Sigmoid colon (tissue), 4 donors: Measurements from ENCODE around the gene PRR7.

Experiments used
- POLR2A ChIP-seq, 2 donors: fragments of 450-650 bp; IDR thresholded peaks; one replicate each; pipeline ENCODE4 v1.6.1; 2016; ENCODE audit warnings: antibody characterized with exemption in 2 of 2, mild to moderate bottlenecking in 2 of 2, moderate library complexity in 2 of 2
- POLR2AphosphoS5 ChIP-seq, 4 donors: sonication (generic); formaldehyde crosslinking; IDR thresholded peaks; one replicate each; pipeline ENCODE4 v1.6.1; 2017; ENCODE audit warnings: antibody characterized with exemption in 4 of 4
- TF ChIP-seq, protein P1 (sequence below), 4 experiments: fragments of 450-650 bp in 3 of 4; fragments of 200-600 bp in 1 of 4; IDR thresholded peaks; one replicate each; pipeline ENCODE4 v1.5.1; 2016 to 2019; ENCODE audit warnings: antibody characterized with exemption in 4 of 4, mild to moderate bottlenecking in 3 of 4, moderate library complexity in 2 of 4

- TF ChIP-seq, protein P1, sequence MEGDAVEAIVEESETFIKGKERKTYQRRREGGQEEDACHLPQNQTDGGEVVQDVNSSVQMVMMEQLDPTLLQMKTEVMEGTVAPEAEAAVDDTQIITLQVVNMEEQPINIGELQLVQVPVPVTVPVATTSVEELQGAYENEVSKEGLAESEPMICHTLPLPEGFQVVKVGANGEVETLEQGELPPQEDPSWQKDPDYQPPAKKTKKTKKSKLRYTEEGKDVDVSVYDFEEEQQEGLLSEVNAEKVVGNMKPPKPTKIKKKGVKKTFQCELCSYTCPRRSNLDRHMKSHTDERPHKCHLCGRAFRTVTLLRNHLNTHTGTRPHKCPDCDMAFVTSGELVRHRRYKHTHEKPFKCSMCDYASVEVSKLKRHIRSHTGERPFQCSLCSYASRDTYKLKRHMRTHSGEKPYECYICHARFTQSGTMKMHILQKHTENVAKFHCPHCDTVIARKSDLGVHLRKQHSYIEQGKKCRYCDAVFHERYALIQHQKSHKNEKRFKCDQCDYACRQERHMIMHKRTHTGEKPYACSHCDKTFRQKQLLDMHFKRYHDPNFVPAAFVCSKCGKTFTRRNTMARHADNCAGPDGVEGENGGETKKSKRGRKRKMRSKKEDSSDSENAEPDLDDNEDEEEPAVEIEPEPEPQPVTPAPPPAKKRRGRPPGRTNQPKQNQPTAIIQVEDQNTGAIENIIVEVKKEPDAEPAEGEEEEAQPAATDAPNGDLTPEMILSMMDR (IDR thresholded peaks at IDR 0.05) = no peak
- no peak for TF ChIP-seq POLR2A (IDR thresholded peaks at IDR 0.05)
- no peak for TF ChIP-seq POLR2AphosphoS5 (IDR thresholded peaks at IDR 0.05)
Observed at GRCh38 chr5:177493795-177494345, 47.3 kb downstream of the PRR7 start.
